Globus pallidus (tissue), 1 donor: ENCODE results near the gene CKAP4.
A peak's percentile ranks its signal among the peaks of the same experiment; 100 is the strongest.

Experiments used
- DNase-seq: peaks from one replicate; pipeline ENCODE4 v3.0.0-alpha.2; 2015; ENCODE audit warnings: low spot score

The CKAP4 gene

DNA sequence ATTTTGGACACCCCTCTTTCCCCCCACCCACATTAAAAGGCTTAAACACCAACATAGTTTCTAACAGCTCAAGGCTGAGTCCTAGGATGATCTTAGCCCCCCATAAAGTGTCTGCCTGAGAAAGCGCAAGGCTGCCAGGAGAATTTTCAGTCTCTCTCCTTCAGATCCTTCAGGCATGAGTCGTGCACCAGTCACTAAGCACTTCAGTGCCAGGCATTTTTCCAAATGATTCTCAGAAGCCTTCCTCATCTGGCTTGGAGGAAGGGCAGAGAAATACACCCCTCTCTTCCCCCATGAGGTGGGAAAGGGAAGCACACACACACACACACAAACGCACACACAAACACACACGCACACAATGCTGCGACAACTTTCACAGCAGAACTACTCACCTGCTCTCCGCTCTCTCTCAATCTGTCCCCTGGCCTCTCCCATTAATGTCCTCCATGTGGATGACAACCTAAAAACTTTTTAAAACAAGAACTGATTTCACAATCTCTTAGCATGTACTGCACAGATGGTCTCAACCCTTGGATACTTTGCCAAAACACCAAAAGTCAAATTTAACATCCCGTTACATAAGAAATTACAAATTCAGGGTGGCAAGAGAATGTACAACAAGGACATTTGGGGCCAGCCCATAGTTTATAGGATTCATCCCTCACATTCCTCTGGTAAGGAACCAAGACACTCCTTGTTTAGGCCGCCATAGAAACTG lies 49.8 kb downstream of the CKAP4 start:
- DNase-seq: no peak

- DNase-seq: peak; percentile 66
Measured at GRCh38 chr12:106195621-106196027, 52.2 kb downstream of the CKAP4 start.

- DNase-seq: no peak
Measured at GRCh38 chr12:106194351-106194750, 53.5 kb downstream of the CKAP4 start.

GRCh38 chr12:106193394-106194215 lies 54.2 kb downstream of the CKAP4 start:
- DNase-seq: no peak

- DNase-seq: peak; percentile 26
Measured at GRCh38 chr12:106192659-106193393, 55.0 kb downstream of the CKAP4 start.

- no peak for DNase-seq
Measured at GRCh38 chr12:106190581-106190980, 57.2 kb downstream of the CKAP4 start.

GRCh38 chr12:106189341-106189740 lies 58.5 kb downstream of the CKAP4 start:
- no peak for DNase-seq

GRCh38 chr12:106188256-106188655 lies 59.6 kb downstream of the CKAP4 start:
- DNase-seq: no peak
